ENCODE results near the gene SNN. TPM values are rescaled to one million over a fixed set of nuclear protein-coding genes. Genes with fewer than 3 reads are reported as not detected.

Gene SNN
- total RNA-seq, 1 donor from 2014 or later = 16.7 TPM

DNA sequence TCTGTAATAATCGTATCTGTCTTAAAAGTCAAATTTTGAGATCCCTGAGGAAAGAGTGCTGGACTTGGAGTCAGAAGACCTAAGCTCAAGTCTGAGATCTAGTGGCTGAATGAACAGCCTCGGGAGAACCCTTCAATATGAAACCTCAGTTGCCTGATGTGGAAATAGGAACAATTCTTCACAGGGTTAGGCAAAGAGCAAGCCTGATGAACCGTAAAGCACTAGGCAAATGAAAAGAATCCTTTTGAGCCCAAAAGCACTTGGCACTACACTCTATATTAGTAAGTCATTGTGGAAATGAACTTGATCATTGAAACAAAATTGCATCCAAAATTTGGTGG is 54.2 kb downstream of the SNN start:
- FAIRE-seq (no peak), DNase-seq (ENCODE audit: low read depth) (no peak)
- Histone ChIP-seq H3K79me2 (ENCODE audit: insufficient read depth, low read length) (peaks cover 7% of the 10 kb centered on the region), H3K9ac (ENCODE audit: low read length) (no peak overlapping the region), H3K4me3 (ENCODE audit: insufficient read depth, low read depth, low read length) (no peak overlapping the region), H3K4me1 (ENCODE audit: insufficient read depth, low read length) (no peaks in the 10 kb centered on the region), H2AFZ (ENCODE audit: low read depth, low read length) (no peak overlapping the region), H3K4me2 (ENCODE audit: low read length) (no peak overlapping the region), H3K27me3 (ENCODE audit: insufficient read depth, low read length) (no peaks in the 10 kb centered on the region), H3K36me3 (ENCODE audit: insufficient read depth, low read length) (peaks cover 34% of the 10 kb centered on the region), H4K20me1 (ENCODE audit: insufficient read depth, low read length) (peaks cover 46% of the 10 kb centered on the region), H3K27ac (ENCODE audit: low read depth, low read length) (no peak overlapping the region), H3K9me3 (ENCODE audit: insufficient read depth, low read depth, low read length) (no peaks in the 10 kb centered on the region)
- Mint-ChIP-seq H3K27me3 (ENCODE audit: low read depth, unreplicated experiment) (no peaks in the 10 kb centered on the region), H3K27ac (ENCODE audit: unreplicated experiment) (no peak overlapping the region), H3K4me3 (ENCODE audit: unreplicated experiment) (no peak overlapping the region), H3K36me3 (ENCODE audit: low read depth, unreplicated experiment) (peaks cover 19% of the 10 kb centered on the region), H3K9me3 (ENCODE audit: unreplicated experiment) (no peaks in the 10 kb centered on the region), H3K4me1 (ENCODE audit: low read depth, unreplicated experiment) (peaks cover 6% of the 10 kb centered on the region)
- TF ChIP-seq, protein P1, sequence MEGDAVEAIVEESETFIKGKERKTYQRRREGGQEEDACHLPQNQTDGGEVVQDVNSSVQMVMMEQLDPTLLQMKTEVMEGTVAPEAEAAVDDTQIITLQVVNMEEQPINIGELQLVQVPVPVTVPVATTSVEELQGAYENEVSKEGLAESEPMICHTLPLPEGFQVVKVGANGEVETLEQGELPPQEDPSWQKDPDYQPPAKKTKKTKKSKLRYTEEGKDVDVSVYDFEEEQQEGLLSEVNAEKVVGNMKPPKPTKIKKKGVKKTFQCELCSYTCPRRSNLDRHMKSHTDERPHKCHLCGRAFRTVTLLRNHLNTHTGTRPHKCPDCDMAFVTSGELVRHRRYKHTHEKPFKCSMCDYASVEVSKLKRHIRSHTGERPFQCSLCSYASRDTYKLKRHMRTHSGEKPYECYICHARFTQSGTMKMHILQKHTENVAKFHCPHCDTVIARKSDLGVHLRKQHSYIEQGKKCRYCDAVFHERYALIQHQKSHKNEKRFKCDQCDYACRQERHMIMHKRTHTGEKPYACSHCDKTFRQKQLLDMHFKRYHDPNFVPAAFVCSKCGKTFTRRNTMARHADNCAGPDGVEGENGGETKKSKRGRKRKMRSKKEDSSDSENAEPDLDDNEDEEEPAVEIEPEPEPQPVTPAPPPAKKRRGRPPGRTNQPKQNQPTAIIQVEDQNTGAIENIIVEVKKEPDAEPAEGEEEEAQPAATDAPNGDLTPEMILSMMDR (IDR thresholded peaks at IDR 0.05; ENCODE audit: insufficient read depth, low read depth, low read length) = no peak
- TF ChIP-seq EZH2 (IDR thresholded peaks at IDR 0.05; ENCODE audit: insufficient read depth, low read length) = no peak

DNA sequence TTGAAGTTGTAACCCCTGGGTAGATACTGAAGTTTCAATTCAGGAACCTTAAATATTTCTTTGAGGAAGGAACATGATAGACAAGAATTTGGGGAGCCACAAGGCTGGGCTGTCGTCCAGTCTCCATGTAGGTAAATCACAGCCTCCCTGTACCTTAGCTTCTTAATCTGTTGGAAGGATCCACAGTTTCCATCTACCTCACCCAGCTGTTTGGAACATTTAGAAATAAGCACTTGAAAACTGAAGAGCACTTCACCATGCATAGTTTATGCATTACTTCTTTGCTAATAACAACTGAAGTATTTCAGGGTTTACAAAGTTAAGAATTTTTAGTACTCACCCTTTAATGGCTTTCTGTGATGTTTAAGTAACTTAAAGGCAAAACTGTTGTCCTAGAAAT is 57.2 kb downstream of the SNN start:
- Mint-ChIP-seq H3K4me3 (ENCODE audit: unreplicated experiment) (no peak overlapping the region), H3K9me3 (ENCODE audit: unreplicated experiment) (no peaks in the 10 kb centered on the region), H3K27me3 (ENCODE audit: low read depth, unreplicated experiment) (no peaks in the 10 kb centered on the region), H3K36me3 (ENCODE audit: low read depth, unreplicated experiment) (peaks cover 21% of the 10 kb centered on the region), H3K27ac (ENCODE audit: unreplicated experiment) (no peak overlapping the region), H3K4me1 (ENCODE audit: low read depth, unreplicated experiment) (peaks cover 6% of the 10 kb centered on the region)
- no peak for TF ChIP-seq EZH2 (IDR thresholded peaks at IDR 0.05; ENCODE audit: insufficient read depth, low read length)
- TF ChIP-seq, protein P1 (IDR thresholded peaks at IDR 0.05; ENCODE audit: insufficient read depth, low read depth, low read length) = no peak
- no peak for FAIRE-seq
- H4K20me1 ChIP-seq (ENCODE audit: insufficient read depth, low read length) = peaks cover 60% of the 10 kb centered on the region
- no peak overlapping the region for H3K4me2 ChIP-seq (ENCODE audit: low read length)
- H3K9me3 ChIP-seq (ENCODE audit: insufficient read depth, low read depth, low read length) = no peaks in the 10 kb centered on the region
- H3K4me1 ChIP-seq (ENCODE audit: insufficient read depth, low read length) = no peaks in the 10 kb centered on the region
- no peak overlapping the region for H3K27ac ChIP-seq (ENCODE audit: low read depth, low read length)
- no peaks in the 10 kb centered on the region for H3K27me3 ChIP-seq (ENCODE audit: insufficient read depth, low read length)
- no peak overlapping the region for H2AFZ ChIP-seq (ENCODE audit: low read depth, low read length)
- H3K9ac ChIP-seq (ENCODE audit: low read length) = no peak overlapping the region
- DNase-seq (ENCODE audit: low read depth) = peak; percentile 33
- H3K36me3 ChIP-seq (ENCODE audit: insufficient read depth, low read length) = peaks cover 30% of the 10 kb centered on the region
- no peak overlapping the region for H3K4me3 ChIP-seq (ENCODE audit: insufficient read depth, low read depth, low read length)
- H3K79me2 ChIP-seq (ENCODE audit: insufficient read depth, low read length) = peaks cover 23% of the 10 kb centered on the region

DNA sequence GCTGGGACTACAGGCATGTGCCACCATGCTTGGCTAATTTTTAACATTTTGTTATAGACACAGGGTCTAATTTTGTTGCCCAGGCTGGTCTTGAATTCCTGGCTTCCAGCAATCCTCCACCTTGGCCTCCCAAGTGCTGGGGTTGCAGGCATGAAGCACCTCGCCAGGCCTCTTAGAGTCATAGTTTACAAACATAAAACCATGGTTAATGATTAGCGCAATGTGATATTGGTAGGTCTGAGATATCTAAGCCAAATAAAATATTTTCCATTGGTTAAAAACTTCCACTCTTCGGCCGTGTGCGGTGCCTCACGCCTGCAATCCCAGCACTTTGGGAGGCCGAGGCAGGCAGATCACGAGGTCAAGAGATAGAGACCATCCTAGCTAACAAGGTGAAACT is 57.8 kb downstream of the SNN start:
- FAIRE-seq (no peak), DNase-seq (ENCODE audit: low read depth) (no peak)
- Histone ChIP-seq H3K9ac (ENCODE audit: low read length) (no peak overlapping the region), H3K4me2 (ENCODE audit: low read length) (no peak overlapping the region), H3K79me2 (ENCODE audit: insufficient read depth, low read length) (peaks cover 27% of the 10 kb centered on the region), H3K4me1 (ENCODE audit: insufficient read depth, low read length) (no peaks in the 10 kb centered on the region), H3K4me3 (ENCODE audit: insufficient read depth, low read depth, low read length) (no peak overlapping the region), H3K9me3 (ENCODE audit: insufficient read depth, low read depth, low read length) (no peaks in the 10 kb centered on the region), H4K20me1 (ENCODE audit: insufficient read depth, low read length) (peaks cover 64% of the 10 kb centered on the region), H2AFZ (ENCODE audit: low read depth, low read length) (no peak overlapping the region), H3K36me3 (ENCODE audit: insufficient read depth, low read length) (peaks cover 30% of the 10 kb centered on the region), H3K27ac (ENCODE audit: low read depth, low read length) (no peak overlapping the region), H3K27me3 (ENCODE audit: insufficient read depth, low read length) (no peaks in the 10 kb centered on the region)
- Mint-ChIP-seq H3K27ac (ENCODE audit: unreplicated experiment) (no peak overlapping the region), H3K9me3 (ENCODE audit: unreplicated experiment) (no peaks in the 10 kb centered on the region), H3K36me3 (ENCODE audit: low read depth, unreplicated experiment) (peaks cover 21% of the 10 kb centered on the region), H3K4me3 (ENCODE audit: unreplicated experiment) (no peak overlapping the region), H3K27me3 (ENCODE audit: low read depth, unreplicated experiment) (no peaks in the 10 kb centered on the region), H3K4me1 (ENCODE audit: low read depth, unreplicated experiment) (peaks cover 6% of the 10 kb centered on the region)
- TF ChIP-seq, protein P1 (IDR thresholded peaks at IDR 0.05; ENCODE audit: insufficient read depth, low read depth, low read length) = no peak
- TF ChIP-seq EZH2 (IDR thresholded peaks at IDR 0.05; ENCODE audit: insufficient read depth, low read length) = no peak
